Measurements from ENCODE around the gene FXYD3. TPM values are rescaled to one million over a fixed set of nuclear protein-coding genes. Genes with fewer than 3 reads are reported as not detected.

The FXYD3 gene
- total and polyA plus RNA-seq, 5 donors from 2014 or later = not detected

DNA sequence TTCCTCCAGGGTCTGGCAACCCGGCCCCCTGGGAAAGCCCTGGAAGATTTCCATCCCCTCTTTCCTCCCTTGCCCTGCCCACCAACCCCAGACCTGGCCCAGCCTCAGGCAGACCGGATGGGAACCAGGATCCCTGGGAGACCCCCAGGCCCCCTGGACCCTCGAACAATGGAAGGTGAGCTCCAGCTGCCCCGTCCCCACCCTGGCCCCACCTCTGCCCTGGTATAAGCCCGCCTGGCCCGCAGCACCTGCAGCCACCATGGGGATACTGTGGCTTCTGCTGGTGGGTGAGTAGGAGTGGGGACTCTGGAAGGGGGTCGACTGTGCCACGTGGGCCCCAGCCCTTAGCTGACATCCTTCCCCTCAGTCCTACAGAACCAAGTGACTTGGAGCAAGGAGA, 41.7 kb upstream of the FXYD3 start:
- DNase-seq = no peak
- Mint-ChIP-seq H3K4me3 (no peak overlapping the region), H3K36me3 (no peaks in the 10 kb centered on the region), H3K27me3 (peaks cover 8% of the 10 kb centered on the region), H3K27ac (no peak overlapping the region), H3K9me3 (peaks cover 0 to 8% (median 0%) of the 10 kb centered on the region in 7 donors), H3K4me1 (no peaks in the 10 kb centered on the region)
- Histone ChIP-seq H3K9me3 (ENCODE audit: control insufficient read depth in 2 of 2, low read length in 2 of 2) (peaks cover 4 to 7% of the 10 kb centered on the region in 2 experiments), H3K4me3 (ENCODE audit: low read depth, low read length) (no peak overlapping the region), H3K36me3 (ENCODE audit: control insufficient read depth, insufficient read depth, low read length) (no peaks in the 10 kb centered on the region), H3K27me3 (ENCODE audit: control insufficient read depth, insufficient read depth, low read length) (peaks cover 4% of the 10 kb centered on the region), H3K27ac (ENCODE audit: insufficient read depth, low read length, poor library complexity, severe bottlenecking) (no peak overlapping the region), H3K4me1 (ENCODE audit: control insufficient read depth, insufficient read depth, low read length, poor library complexity, severe bottlenecking) (no peaks in the 10 kb centered on the region)
- ATAC-seq (ENCODE audit: low read depth in 2 of 2) = no peak

DNA sequence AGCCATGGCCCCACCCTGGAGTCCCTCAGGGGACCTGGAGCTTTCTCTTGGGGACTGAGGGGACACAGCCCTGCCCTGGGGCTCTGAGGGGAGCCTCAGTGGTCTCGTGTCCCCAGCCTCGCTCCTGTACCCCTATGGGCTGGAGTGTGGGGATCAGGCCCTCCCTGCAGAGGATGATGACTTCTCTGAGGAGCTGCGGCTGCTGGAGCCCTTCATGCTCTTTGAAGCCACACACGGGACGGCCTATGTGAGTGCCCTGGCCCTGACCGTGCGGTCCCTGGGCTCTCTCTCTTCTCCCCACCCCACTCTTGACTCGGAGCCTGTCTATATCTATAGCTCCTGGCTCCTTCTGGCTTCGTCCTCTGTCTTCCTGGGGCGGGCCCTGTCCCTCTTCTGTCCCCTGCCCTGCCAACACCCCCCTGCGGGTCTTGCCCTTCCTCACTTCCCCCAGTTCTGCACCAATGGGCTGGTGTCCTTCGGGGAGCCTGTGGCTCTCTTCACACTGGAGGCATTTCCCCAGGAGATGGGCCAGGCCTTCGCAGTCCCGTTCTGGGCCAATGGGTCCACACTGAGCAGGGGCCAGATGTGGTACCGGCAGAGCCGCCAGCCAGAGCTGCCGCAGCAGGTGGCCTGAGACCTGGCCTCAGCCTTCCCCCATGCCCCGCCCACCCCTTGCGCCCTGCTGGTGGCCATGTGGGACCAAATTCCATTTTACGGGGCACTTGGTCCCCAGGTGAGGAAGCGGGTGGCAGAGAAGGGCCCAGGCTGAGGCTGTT, 41.0 kb upstream of the FXYD3 start:
- no peak overlapping the region for H3K27ac ChIP-seq (ENCODE audit: insufficient read depth, low read length, poor library complexity, severe bottlenecking)
- Mint-ChIP-seq H3K9me3 (peaks cover 0 to 8% (median 0%) of the 10 kb centered on the region in 7 donors), H3K4me1 (no peaks in the 10 kb centered on the region), H3K27me3 (peaks cover 2% of the 10 kb centered on the region), H3K36me3 (no peaks in the 10 kb centered on the region), H3K4me3 (no peak overlapping the region), H3K27ac (no peak overlapping the region)
- no peaks in the 10 kb centered on the region for H3K4me1 ChIP-seq (ENCODE audit: control insufficient read depth, insufficient read depth, low read length, poor library complexity, severe bottlenecking)
- no peaks in the 10 kb centered on the region for H3K36me3 ChIP-seq (ENCODE audit: control insufficient read depth, insufficient read depth, low read length)
- peaks cover 4 to 7% of the 10 kb centered on the region in 2 experiments for H3K9me3 ChIP-seq (ENCODE audit: control insufficient read depth in 2 of 2, low read length in 2 of 2)
- no peak overlapping the region for H3K4me3 ChIP-seq (ENCODE audit: low read depth, low read length)
- DNase-seq = no peak
- no peak for ATAC-seq (ENCODE audit: low read depth in 2 of 2)
- H3K27me3 ChIP-seq (ENCODE audit: control insufficient read depth, insufficient read depth, low read length) = peaks cover 4% of the 10 kb centered on the region

DNA sequence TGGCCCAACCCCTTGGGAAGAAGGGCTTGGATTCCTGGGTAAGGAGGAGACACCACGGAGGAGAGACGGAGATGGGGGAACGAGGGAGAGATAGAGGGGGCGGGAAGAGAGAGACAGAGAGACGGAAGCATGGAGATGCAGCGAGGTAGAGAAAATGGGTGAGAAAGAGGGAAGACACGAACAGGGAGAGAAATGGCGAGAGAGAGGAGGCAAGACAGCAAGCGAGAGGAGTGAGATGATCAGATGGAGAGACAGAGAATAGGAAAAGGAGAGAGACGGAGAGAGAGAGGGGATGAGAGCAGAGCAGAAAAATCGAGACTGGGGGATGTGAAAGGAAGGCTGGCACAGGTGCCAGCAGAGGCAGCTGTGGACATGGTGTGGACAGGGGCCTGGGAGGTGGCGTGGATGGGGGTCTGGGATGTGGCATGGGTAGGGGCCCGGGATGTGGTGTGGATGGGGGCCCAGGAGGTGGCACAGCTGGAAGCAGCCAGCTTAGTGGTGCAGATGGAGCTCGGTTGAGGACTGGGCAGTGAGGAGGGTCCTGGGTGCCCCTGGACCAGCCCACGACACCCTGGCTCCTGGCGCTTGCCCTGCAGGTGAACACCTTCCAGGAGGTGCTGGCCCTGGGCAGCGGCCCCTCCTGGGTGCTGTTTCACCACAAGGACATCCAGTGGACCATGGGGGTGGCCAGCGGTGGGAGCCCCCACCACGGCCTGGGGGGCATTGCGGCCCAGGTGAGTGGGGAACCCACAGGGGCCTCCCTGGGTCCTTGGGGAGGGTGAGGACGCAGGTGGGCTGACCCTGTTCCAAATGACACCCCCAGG, 40.2 kb upstream of the FXYD3 start:
- Histone ChIP-seq H3K27ac (ENCODE audit: insufficient read depth, low read length, poor library complexity, severe bottlenecking) (no peak overlapping the region), H3K27me3 (ENCODE audit: control insufficient read depth, insufficient read depth, low read length) (no peaks in the 10 kb centered on the region), H3K36me3 (ENCODE audit: control insufficient read depth, insufficient read depth, low read length) (no peaks in the 10 kb centered on the region), H3K9me3 (ENCODE audit: control insufficient read depth in 2 of 2, low read length in 2 of 2) (peaks cover 4% of the 10 kb centered on the region in 2 experiments), H3K4me1 (ENCODE audit: control insufficient read depth, insufficient read depth, low read length, poor library complexity, severe bottlenecking) (no peaks in the 10 kb centered on the region), H3K4me3 (ENCODE audit: low read depth, low read length) (no peak overlapping the region)
- no peak for ATAC-seq (ENCODE audit: low read depth in 2 of 2)
- H3K4me1 Mint-ChIP-seq = no peaks in the 10 kb centered on the region
- H3K9me3 Mint-ChIP-seq = peaks cover 0 to 4% (median 0%) of the 10 kb centered on the region in 7 donors
- H3K27me3 Mint-ChIP-seq = no peaks in the 10 kb centered on the region
- no peak for DNase-seq
- no peaks in the 10 kb centered on the region for H3K36me3 Mint-ChIP-seq
- H3K4me3 Mint-ChIP-seq = no peak overlapping the region
- H3K27ac Mint-ChIP-seq = no peak overlapping the region

DNA sequence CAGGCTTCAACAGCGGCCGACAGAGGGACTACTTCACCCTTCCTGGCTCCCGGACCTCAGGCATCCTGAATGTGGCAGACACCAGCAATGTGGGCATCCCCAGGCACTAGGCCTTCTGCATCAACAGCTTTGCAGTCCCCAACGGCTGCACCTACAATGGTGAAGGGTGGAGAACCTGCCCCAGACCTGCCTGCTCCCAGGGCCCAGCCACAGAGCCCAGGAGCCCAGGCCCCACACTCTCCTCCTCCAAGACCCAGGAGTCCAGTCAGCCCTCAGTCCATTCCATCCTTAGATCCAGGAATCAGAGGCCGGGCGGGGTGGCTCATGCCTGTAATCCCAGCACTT, 39.6 kb upstream of the FXYD3 start:
- H3K36me3 ChIP-seq (ENCODE audit: control insufficient read depth, insufficient read depth, low read length) = no peaks in the 10 kb centered on the region
- Mint-ChIP-seq H3K27me3 (no peaks in the 10 kb centered on the region), H3K36me3 (no peaks in the 10 kb centered on the region), H3K9me3 (no peaks in the 10 kb centered on the region), H3K27ac (no peak overlapping the region), H3K4me3 (no peak overlapping the region), H3K4me1 (no peaks in the 10 kb centered on the region)
- no peak overlapping the region for H3K4me3 ChIP-seq (ENCODE audit: low read depth, low read length)
- DNase-seq (no peak), ATAC-seq (ENCODE audit: low read depth in 2 of 2) (no peak)
- no peaks in the 10 kb centered on the region for H3K9me3 ChIP-seq (ENCODE audit: control insufficient read depth in 2 of 2, low read length in 2 of 2)
- H3K27me3 ChIP-seq (ENCODE audit: control insufficient read depth, insufficient read depth, low read length) = no peaks in the 10 kb centered on the region
- H3K4me1 ChIP-seq (ENCODE audit: control insufficient read depth, insufficient read depth, low read length, poor library complexity, severe bottlenecking) = no peaks in the 10 kb centered on the region
- no peak overlapping the region for H3K27ac ChIP-seq (ENCODE audit: insufficient read depth, low read length, poor library complexity, severe bottlenecking)

DNA sequence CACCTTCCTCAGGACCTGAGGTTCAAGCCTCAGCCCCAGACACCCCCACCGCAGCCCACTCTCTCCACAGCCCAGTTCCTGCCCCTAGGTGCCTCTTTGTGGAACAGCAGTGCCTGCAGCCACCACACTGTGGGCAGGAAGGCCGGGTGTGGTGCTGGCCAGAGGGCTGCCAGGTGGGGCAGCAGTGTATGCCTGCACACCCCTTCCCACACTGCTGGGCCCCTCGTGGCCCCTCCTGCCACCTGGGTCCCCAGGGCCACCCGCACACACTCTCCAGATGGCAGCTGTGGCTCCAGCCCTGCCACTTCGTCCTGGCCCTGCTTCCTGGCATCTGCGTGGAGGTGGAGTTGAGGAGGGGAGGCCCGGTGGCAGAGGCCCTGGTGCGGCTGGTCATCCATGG, 39.0 kb upstream of the FXYD3 start:
- Histone ChIP-seq H3K9me3 (ENCODE audit: control insufficient read depth in 2 of 2, low read length in 2 of 2) (no peaks in the 10 kb centered on the region), H3K27ac (ENCODE audit: insufficient read depth, low read length, poor library complexity, severe bottlenecking) (no peak overlapping the region), H3K4me1 (ENCODE audit: control insufficient read depth, insufficient read depth, low read length, poor library complexity, severe bottlenecking) (no peaks in the 10 kb centered on the region), H3K4me3 (ENCODE audit: low read depth, low read length) (no peak overlapping the region), H3K36me3 (ENCODE audit: control insufficient read depth, insufficient read depth, low read length) (no peaks in the 10 kb centered on the region), H3K27me3 (ENCODE audit: control insufficient read depth, insufficient read depth, low read length) (no peaks in the 10 kb centered on the region)
- H3K27ac Mint-ChIP-seq = no peak overlapping the region
- H3K27me3 Mint-ChIP-seq = no peaks in the 10 kb centered on the region
- ATAC-seq (ENCODE audit: low read depth in 2 of 2) (no peak), DNase-seq (no peak)
- H3K4me3 Mint-ChIP-seq = no peak overlapping the region
- H3K9me3 Mint-ChIP-seq = no peaks in the 10 kb centered on the region
- no peaks in the 10 kb centered on the region for H3K36me3 Mint-ChIP-seq
- no peaks in the 10 kb centered on the region for H3K4me1 Mint-ChIP-seq

DNA sequence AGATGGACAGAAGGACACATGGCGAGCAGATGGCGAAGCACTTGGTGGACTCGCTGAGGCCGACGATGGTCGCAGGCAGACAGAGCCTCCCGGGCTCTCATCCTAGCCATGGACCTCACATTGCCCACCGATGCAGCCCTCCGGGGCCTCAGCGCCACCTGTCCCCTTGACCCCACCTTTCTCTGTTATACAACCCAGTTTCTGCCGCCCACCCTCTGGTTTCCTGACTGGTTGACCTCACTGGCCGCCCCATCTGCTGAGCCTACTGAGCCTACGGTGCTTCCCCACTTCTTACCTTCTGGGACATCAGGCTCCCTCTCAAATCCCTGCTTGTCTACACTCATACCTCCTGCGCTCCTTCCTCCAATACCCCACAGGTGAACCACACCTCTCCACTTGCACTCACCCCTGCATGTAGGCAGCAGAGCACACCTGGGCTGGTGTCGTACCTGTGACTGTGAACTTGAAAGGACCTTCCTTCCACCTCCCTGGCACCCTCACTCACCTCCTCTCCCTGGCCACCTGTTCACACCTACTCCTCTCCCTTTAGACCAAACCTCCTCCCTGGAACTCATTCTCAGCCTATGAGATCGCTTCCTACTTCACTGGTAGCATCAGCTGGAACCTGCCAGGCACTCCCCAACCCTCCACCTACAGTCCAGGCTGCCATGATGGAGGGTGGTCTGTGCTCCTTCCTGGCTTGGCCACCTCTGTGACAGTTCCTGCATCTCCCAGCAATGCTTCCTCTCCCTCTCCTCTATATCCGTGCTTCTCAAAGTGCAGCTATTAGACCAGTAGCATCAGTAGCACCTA, 38.0 kb upstream of the FXYD3 start:
- Histone ChIP-seq H3K9me3 (ENCODE audit: control insufficient read depth in 2 of 2, low read length in 2 of 2) (no peaks in the 10 kb centered on the region), H3K27me3 (ENCODE audit: control insufficient read depth, insufficient read depth, low read length) (peaks cover 2% of the 10 kb centered on the region), H3K4me3 (ENCODE audit: low read depth, low read length) (no peak overlapping the region), H3K27ac (ENCODE audit: insufficient read depth, low read length, poor library complexity, severe bottlenecking) (no peak overlapping the region), H3K36me3 (ENCODE audit: control insufficient read depth, insufficient read depth, low read length) (no peaks in the 10 kb centered on the region), H3K4me1 (ENCODE audit: control insufficient read depth, insufficient read depth, low read length, poor library complexity, severe bottlenecking) (no peaks in the 10 kb centered on the region)
- no peak for DNase-seq
- Mint-ChIP-seq H3K36me3 (no peaks in the 10 kb centered on the region), H3K9me3 (no peaks in the 10 kb centered on the region), H3K4me1 (no peaks in the 10 kb centered on the region), H3K4me3 (no peak overlapping the region), H3K27me3 (no peaks in the 10 kb centered on the region), H3K27ac (peak overlapping the region in 1 of 3 donors; percentile 72)
- ATAC-seq (ENCODE audit: low read depth in 2 of 2) = no peak

DNA sequence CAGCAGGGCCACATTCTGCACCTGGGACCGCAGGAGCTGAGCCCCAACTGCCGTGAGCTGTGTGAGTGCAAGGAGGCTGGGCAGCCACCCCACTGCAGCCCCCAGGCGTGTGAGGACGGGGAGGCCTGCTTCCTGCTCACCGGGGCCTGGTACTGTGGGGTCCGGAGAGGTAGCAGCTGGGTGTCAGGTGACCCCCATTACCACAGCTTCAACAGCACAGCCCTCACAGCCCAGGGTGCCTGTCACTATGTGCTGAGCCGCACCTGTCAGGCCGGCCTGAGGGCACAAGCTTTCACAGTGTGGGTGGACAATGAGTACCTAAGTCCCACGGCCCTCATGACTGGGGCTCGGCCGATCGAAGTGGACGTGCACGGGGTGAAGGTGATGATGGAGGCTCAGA, 35.8 kb upstream of the FXYD3 start:
- H3K4me3 Mint-ChIP-seq = no peak overlapping the region
- DNase-seq (no peak), ATAC-seq (ENCODE audit: low read depth in 2 of 2) (no peak)
- H3K27me3 Mint-ChIP-seq = no peaks in the 10 kb centered on the region
- H3K27ac Mint-ChIP-seq = no peak overlapping the region
- no peak overlapping the region for H3K4me3 ChIP-seq (ENCODE audit: low read depth, low read length)
- H3K4me1 ChIP-seq (ENCODE audit: control insufficient read depth, insufficient read depth, low read length, poor library complexity, severe bottlenecking) = no peaks in the 10 kb centered on the region
- no peak overlapping the region for H3K27ac ChIP-seq (ENCODE audit: insufficient read depth, low read length, poor library complexity, severe bottlenecking)
- no peaks in the 10 kb centered on the region for H3K4me1 Mint-ChIP-seq
- H3K36me3 Mint-ChIP-seq = no peaks in the 10 kb centered on the region
- H3K9me3 Mint-ChIP-seq = no peaks in the 10 kb centered on the region
- H3K36me3 ChIP-seq (ENCODE audit: control insufficient read depth, insufficient read depth, low read length) = no peaks in the 10 kb centered on the region
- H3K9me3 ChIP-seq (ENCODE audit: control insufficient read depth in 2 of 2, low read length in 2 of 2) = no peaks in the 10 kb centered on the region
- peaks cover 2% of the 10 kb centered on the region for H3K27me3 ChIP-seq (ENCODE audit: control insufficient read depth, insufficient read depth, low read length)

Data from CD4-positive, CD25-positive, alpha-beta regulatory T cell (primary cell).